GM19452 (cell line): ENCODE measurements around the gene RAB10.
A peak's percentile ranks its signal among the peaks of the same experiment; 100 is the strongest.

ENCODE experiments used
- ATAC-seq: cut with Tn5 transposase; IDR thresholded peaks from one replicate; pipeline ENCODE4 v1.9.1; 2021; ENCODE audit not compliant: unreplicated experiment

Gene RAB10

DNA sequence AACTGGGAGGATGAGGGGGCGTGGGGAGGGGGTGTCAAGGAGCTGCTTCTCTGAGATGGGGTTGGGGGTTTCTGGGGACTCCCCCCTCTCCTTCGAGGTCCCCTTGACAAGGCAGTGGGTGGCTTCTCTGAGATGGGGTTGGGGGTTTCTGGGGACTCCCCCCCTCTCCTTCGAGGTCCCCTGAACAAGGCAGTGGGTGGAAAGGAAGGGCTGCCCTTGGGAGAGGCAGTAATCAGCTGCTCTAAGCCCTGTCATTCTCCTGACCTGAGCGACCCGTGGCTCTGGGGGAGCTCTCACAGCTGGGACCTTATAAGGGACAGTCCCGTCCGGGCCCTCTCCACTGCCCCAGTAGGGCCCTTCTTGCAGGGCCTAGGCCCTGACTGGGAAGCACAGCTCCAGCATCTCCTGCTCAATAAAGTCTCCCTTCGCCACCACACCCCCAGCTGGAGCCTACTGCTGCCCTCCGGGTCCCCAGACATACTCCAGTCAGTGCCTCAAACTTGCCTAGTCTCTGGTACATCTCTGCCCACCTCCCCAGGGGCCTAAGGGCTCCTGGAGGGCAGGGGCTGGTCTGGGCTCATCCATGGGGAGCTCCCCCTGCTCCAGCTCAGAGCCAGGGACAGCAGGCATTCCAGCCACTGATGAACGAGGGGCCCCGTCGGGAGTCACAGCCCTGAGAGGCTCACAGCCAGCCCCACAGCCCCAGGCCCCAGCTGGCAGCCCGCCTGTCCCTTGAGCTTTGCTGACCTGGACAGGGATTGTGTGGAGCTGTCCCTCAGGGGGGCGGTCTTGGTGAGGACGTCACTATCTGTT, 141.8 kb downstream of the RAB10 start:
- no peak for ATAC-seq

DNA sequence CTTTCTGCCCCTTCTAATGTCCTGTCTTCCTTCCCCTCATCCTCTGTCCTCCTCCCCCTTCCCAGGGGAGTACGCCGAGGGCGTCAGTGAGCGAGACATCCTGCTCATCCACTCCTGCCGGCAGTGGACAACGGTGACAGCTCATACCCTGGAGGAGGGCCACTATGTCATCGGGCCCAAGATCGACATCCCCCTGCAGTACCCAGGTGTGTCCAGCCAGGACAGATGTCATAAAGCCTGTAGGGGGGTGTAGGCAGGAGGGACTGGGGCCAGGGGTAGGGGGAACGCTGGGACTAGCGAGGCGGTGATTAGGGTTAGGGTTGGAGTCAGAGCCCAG, 142.4 kb downstream of the RAB10 start:
- ATAC-seq, result no peak

DNA sequence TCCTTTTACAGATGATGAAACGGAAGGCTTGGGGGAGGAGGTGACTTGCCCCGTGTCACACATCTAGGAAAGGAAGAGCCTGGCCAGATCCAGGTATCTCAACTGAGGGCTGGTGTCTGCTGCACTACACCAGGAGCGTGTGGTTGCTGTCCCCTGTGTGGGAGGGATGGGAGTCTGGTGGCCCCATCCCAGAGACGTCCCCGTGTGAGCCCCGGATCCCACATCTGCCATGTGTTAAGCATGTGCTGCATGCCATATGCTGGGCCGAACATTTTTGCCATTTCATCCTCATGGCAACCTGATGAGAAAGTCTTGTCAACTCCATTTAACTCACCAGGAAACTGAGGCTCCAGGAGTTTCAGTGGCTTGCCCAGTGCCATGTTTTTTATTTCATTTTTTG, 143.2 kb downstream of the RAB10 start:
- no peak for ATAC-seq

DNA sequence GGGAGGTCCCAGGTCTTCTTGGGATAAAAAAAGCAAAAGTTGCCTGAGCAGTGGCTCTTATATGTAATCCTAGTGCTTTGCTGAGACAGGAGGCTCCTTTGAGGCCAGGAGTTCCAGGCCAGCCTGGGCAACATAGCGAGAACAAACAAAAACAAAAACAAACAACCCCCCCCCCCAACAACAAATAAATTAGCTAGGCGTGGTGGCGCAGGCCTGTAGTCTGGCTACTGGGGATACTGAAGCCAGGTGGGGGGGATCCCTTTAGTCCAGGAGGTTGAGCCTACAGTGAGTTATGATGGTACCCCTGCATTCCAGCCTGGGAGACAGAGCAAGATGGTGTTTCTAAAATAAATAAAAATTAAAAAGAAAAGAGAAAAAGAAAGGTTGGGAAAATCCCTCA, 144.4 kb downstream of the RAB10 start:
- no peak for ATAC-seq

DNA sequence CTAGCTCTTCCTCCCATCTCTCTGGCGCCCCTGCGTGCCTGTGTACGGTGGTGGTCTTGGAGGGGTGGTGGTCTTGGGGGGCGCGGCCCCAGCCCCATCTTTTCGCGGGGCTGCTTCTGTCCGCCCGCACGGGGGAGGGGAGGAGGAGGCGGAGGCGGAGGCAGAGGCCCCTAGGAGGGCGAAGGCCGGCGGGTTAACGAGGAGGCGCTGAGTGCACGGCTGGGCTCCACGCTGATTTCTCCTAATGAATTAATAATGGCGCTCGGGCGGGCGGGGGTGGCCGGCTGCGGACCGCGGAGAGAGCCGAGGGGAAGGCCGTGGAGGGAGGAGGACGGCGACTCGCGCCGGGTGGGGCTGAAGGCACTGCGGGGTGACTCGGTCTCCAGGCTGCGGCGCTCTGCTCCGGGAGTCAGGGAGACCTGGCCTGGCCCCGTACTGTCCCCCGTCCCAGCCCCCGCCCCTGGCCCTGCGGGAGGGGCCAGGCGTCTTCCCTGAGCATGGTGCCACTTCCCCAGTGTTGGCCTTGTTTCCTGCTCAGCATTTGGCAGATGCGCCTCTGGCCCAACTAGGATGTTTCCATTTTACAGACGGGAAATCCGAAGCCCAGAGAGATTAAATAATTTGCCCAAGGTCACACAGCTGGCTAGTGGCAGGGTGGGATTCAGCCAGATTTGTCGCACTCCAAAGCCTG, 145.0 kb downstream of the RAB10 start:
- no peak for ATAC-seq

DNA sequence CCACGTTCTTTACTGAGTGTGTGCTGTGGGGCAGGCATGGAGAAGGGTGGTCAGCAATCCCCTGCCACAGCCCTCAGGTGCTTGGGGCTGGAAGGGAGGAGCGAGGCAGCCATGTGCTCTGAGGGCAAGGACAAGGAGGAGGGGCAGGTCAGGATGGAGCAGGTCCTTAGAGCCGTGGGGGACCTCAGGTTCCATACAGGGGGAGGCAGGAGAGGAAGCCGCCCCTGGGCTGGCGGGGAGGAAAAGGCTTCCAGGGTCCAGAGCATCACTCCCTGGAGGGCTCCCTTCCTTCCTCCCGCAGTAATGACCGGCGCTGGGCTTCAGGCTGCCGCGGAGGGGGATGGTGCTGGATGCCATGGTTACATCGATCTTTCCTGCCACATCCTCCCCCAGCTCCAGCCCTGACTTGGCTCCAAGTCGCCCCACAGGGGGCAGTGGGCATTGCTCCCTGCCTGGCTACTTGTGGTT, 145.6 kb downstream of the RAB10 start:
- no peak for ATAC-seq

DNA sequence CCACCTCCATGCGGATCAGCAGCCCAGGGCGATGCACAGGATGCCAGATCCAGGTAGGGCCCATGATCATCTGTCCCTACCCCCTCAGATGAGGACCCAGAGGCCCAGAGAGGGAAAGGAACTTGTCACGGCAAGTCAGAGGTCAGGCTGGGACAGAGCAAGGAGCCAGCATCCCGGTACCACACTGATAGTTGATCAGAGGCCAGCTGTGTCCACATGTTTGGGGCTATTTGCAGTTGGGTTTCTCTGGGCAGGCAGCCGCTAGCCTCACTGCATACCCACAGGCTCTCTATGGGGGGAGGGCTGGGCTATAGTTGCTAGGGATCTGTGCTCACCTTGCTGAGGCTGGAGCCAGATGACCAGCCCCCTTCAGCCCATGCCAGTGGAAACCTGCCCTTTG, 148.6 kb downstream of the RAB10 start:
- no peak for ATAC-seq

DNA sequence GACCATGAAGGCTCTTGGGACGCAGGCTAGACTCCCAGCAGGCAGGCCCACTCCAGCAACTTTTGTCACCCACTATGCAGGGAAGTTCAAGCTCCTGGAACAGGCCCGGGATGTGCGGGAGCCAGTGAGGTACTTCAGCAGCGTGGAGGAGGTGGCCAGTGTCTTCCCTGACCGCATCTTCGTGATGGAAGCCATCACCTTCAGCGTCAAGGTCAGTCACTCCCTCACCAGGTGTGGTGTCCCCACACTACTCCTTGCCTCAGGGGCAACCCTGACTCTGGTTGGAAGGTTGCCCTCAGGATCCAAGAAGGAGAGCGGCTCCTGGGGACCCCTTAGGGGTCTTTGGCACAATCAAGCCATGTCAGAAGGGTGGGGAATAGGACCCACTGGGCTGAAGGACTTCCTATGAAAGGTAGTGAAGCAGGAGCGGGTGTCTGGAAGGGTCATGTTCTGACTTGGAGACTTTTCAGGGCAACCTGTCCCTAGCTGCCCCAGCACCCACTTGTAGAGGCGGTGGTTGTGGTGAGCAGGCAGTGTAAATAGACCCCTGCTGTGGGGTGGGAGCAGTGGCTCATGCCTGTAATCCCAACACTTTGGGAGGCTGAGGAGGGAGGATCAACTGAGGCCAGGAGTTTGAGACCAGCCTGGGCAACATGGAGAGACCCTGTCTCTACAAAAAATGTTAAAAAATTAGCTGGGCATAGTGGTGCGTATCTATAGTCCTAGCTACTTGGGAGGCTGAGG, 149.2 kb downstream of the RAB10 start:
- ATAC-seq, result no peak

DNA sequence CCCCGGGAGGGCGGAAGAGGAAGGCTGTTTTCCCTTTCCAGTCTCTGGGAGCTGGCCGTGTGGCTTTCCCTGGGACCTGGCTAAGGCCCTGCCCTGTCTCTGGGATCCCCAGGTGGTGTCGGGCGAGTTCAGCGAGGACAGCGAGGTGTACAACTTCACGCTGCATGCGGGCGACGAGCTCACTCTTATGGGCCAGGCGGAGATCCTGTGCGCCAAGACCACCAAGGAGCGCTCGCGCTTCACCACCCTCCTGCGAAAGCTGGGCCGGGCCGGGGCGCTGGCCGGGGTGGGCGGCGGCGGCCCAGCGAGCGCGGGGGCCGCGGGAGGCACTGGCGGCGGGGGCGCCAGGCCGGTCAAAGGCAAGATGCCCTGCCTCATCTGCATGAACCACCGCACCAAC, 150.2 kb downstream of the RAB10 start:
- no peak for ATAC-seq

DNA sequence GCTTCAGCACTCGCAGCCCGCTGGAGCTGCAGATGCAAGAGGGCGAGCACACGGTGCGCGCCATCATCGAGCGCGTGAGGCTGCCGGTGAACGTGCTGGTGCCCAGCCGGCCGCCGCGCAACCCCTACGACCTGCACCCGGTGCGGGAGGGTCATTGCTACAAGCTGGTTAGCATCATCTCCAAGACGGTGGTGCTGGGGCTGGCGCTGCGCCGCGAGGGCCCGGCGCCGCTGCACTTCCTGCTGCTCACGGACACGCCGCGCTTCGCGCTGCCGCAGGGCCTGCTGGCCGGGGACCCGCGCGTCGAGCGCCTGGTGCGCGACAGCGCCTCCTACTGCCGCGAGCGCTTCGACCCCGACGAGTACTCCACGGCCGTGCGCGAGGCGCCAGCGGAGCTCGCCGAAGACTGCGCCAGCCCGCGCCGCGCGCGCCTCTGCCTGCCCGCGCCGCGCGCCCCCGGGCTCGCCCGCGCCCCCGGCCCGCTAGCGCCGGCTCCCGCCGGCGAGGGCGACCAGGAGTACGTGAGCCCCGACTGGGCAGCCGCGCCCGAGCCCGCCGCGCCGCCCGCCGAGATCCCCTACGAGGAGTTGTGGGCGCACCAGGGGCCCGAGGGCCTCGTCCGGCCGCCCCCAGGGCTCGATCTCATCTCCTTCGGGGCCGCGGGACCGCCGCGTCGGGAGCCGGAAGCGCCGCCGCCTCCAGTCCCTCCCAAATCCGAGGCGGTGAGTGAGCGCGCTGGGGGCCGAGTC, 150.8 kb downstream of the RAB10 start:
- peak; percentile 84 for ATAC-seq

DNA sequence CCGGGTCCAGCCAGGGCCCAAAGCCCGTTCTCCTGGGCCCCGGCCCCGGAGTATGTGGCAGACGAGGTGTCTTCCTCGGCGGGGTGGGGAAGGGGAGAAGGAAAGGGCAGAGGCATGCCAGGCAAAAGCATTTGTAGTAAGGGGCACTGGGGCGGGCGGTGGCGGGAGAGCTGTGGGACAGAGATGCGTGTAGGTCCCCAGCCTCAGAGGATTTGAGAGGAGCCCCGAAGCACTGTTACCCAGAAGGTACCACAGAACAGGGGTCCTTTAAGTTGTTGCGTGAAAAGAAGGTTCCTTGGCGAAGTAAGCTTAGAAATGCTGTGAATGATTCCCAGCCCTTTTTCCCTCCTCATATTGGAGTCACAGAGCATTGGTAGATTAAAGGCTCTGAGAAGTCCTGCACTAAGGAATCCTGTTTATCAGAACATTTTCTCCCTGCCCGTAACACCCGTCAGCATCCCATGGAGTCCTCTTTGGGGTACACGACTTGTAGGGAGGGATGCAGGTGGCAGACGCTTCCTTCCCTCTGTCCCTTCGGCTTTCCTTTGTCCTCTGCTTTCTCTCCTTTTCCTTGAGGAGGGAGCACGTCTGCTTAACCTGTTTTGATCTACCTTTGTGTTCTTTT, 151.5 kb downstream of the RAB10 start:
- ATAC-seq, result no peak

DNA sequence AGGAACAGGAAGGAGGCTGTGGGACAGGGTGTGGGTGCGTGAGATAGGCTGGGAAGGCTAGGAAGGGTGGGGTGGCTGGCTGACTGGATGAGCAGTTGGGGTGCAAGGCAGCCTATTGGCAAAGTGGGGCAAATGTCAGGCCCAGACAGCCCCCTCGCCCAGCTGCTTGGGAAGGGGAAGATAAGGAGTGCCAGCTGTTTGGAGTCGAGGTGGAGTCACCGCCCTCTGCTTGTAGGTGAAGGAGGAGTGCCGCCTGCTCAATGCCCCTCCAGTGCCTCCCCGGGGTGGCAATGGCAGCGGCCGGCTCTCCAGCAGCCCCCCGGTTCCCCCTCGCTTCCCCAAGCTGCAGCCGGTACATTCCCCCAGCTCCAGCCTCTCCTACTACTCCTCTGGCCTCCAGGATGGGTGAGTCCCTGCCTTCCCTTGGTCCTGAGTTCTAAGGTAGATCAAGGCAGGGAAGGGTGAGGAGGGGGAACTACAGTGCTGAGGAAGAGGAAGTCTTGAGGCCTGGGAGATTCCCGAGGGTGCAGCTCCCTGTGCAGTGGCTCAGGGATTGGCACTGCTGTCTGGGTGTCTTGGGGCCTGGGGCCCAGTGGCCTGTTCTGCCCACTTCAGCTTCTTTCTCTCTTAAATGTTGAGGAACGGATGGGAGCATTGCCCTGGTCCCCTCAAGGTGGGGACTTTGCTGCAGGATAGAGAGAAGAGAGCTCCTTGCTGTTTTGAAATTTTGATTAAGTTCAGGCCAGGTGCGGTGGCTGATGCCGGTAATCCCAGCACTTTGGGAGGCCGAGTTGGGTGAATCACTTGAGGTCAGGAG, 152.3 kb downstream of the RAB10 start:
- no peak for ATAC-seq
